MM.1S (cell line): ENCODE results near the gene TAF6L.

Experiments used
- DNase-seq: peaks from one replicate; pipeline ENCODE4 v3.0.0-alpha.2; 2015
- H2AFZ ChIP-seq: fragments of 300-600 bp; sonication (generic); 2 replicates; pipeline ENCODE4 v1.6.0; 2016; ENCODE audit warnings: antibody characterized with exemption, low read length
- H3F3A ChIP-seq: fragments of 300-600 bp; sonication (generic); 2 replicates; pipeline ENCODE4 v1.6.1; 2016; ENCODE audit warnings: mild to moderate bottlenecking, antibody characterized with exemption, low read length, moderate library complexity, mixed read lengths; ENCODE audit not compliant: insufficient read depth
- H3K27ac ChIP-seq: fragments of 300-600 bp; sonication (generic); 2 replicates; pipeline ENCODE4 v1.5.1; 2016; ENCODE audit warnings: mild to moderate bottlenecking, low read length
- H3K27me3 ChIP-seq: fragments of 300-600 bp; sonication (generic); replicated peaks from 2 replicates; pipeline ENCODE4 v1.6.0; 2016; ENCODE audit warnings: low read length; ENCODE audit not compliant: insufficient read depth
- H3K36me3 ChIP-seq: fragments of 300-600 bp; sonication (generic); replicated peaks from 2 replicates; pipeline ENCODE4 v1.6.1; 2016; ENCODE audit warnings: mild to moderate bottlenecking, low read length, mixed read lengths; ENCODE audit not compliant: insufficient read depth
- H3K4me1 ChIP-seq: fragments of 300-600 bp; sonication (generic); 2 replicates; pipeline ENCODE4 v1.6.1; 2016; ENCODE audit warnings: low read length, mixed read lengths
- H3K4me2 ChIP-seq: fragments of 300-600 bp; sonication (generic); 2 replicates; pipeline ENCODE4 v1.6.0; 2016; ENCODE audit warnings: low read depth, low read length
- H3K4me3 ChIP-seq: fragments of 300-600 bp; sonication (generic); 2 replicates; pipeline ENCODE4 v1.5.1; 2016; ENCODE audit warnings: low read length, mixed read lengths
- H3K79me2 ChIP-seq: fragments of 300-600 bp; sonication (generic); 2 replicates; pipeline ENCODE4 v1.6.1; 2016; ENCODE audit warnings: mixed run types, low read length, mixed read lengths
- H3K9ac ChIP-seq: fragments of 300-600 bp; sonication (generic); 2 replicates; pipeline ENCODE4 v1.6.1; 2016; ENCODE audit warnings: low read length, mixed read lengths
- H3K9me2 ChIP-seq: fragments of 300-600 bp; sonication (generic); replicated peaks from 2 replicates; pipeline ENCODE4 v1.6.1; 2016; ENCODE audit warnings: mild to moderate bottlenecking, low read length, mixed read lengths; ENCODE audit not compliant: insufficient read depth
- H3K9me3 ChIP-seq: fragments of 300-600 bp; sonication (generic); replicated peaks from 2 replicates; pipeline ENCODE4 v1.6.1; 2016; ENCODE audit warnings: mild to moderate bottlenecking, low read length, mixed read lengths; ENCODE audit not compliant: insufficient read depth
- H4K20me1 ChIP-seq: fragments of 300-600 bp; sonication (generic); 2 replicates; pipeline ENCODE4 v1.6.1; 2016; ENCODE audit warnings: mild to moderate bottlenecking, low read length, moderate library complexity, mixed read lengths; ENCODE audit not compliant: insufficient read depth
- EZH2 ChIP-seq: fragments of 300-600 bp; sonication (generic); optimal IDR thresholded peaks from 2 replicates; pipeline ENCODE3; 2017; ENCODE audit warnings: low read depth, mild to moderate bottlenecking, antibody characterized with exemption, low read length, mixed read lengths
- EZH2phosphoT487 ChIP-seq: fragments of 300-600 bp; sonication (generic); IDR thresholded peaks from 2 replicates; pipeline ENCODE4 v1.6.1; 2018; ENCODE audit warnings: antibody characterized with exemption, low read length
- TF ChIP-seq, protein P1 (sequence below): fragments of 300-600 bp; sonication (generic); IDR thresholded peaks from 2 replicates; pipeline ENCODE4 v1.5.1; 2016; ENCODE audit warnings: antibody characterized with exemption, low read length, mixed read lengths

TAF6L gene

DNA sequence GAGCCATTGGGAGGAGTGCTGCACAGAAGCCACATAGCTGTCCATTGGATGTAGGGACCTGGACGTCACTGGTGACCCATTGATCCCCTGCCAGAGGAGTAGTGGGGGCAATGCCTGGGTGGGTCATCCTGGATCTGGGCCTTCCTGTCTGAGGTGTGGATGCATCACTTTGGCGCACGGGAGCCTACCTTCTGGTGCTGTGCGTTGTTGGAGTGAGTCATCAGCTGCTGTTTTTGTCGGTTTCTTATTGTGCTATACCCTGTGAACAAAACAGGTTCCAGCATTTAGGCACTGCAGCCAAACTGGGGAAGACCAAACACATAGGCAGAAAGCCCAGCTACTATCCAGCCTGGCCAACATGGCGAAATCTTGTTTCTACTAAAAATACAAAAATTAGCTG, 3.2 kb downstream of the TAF6L start:
- no peak overlapping the region for H3K9ac ChIP-seq
- no peak for DNase-seq
- H3K9me2 ChIP-seq, result no peaks in the 10 kb centered on the region
- no peak overlapping the region for H3K4me3 ChIP-seq
- TF ChIP-seq EZH2 (no peak), EZH2phosphoT487 (no peak)
- TF ChIP-seq, protein P1, sequence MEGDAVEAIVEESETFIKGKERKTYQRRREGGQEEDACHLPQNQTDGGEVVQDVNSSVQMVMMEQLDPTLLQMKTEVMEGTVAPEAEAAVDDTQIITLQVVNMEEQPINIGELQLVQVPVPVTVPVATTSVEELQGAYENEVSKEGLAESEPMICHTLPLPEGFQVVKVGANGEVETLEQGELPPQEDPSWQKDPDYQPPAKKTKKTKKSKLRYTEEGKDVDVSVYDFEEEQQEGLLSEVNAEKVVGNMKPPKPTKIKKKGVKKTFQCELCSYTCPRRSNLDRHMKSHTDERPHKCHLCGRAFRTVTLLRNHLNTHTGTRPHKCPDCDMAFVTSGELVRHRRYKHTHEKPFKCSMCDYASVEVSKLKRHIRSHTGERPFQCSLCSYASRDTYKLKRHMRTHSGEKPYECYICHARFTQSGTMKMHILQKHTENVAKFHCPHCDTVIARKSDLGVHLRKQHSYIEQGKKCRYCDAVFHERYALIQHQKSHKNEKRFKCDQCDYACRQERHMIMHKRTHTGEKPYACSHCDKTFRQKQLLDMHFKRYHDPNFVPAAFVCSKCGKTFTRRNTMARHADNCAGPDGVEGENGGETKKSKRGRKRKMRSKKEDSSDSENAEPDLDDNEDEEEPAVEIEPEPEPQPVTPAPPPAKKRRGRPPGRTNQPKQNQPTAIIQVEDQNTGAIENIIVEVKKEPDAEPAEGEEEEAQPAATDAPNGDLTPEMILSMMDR, result no peak
- H3K36me3 ChIP-seq, result no peaks in the 10 kb centered on the region
- no peak overlapping the region for H3K27ac ChIP-seq
- no peaks in the 10 kb centered on the region for H4K20me1 ChIP-seq
- no peaks in the 10 kb centered on the region for H3K9me3 ChIP-seq
- H2AFZ ChIP-seq, result no peak overlapping the region
- no peak overlapping the region for H3K4me2 ChIP-seq
- H3F3A ChIP-seq, result peaks cover 16% of the 10 kb centered on the region
- H3K79me2 ChIP-seq, result peaks cover 31% of the 10 kb centered on the region
- H3K27me3 ChIP-seq, result no peaks in the 10 kb centered on the region
- peaks cover 10% of the 10 kb centered on the region for H3K4me1 ChIP-seq

DNA sequence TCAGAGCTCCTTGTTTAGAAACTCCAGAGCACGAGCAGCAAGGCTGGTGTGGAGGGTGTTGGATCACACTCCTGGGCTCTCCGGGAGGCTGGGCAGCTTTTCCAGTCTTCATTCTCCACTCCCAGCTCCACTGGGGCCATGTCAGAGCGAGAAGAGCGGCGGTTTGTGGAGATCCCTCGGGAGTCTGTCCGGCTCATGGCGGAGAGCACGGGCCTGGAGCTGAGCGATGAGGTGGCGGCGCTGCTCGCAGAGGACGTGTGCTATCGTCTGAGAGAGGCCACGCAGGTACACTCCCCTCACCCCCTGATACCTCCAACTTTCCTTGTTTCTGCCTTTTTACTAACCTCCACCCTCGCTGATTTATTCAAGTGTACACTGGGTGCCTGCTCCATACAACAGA, 4.5 kb downstream of the TAF6L start:
- H3K9ac ChIP-seq, result no peak overlapping the region
- no peak overlapping the region for H3K27ac ChIP-seq
- no peaks in the 10 kb centered on the region for H3K9me3 ChIP-seq
- H4K20me1 ChIP-seq, result no peaks in the 10 kb centered on the region
- H3K4me1 ChIP-seq, result peaks cover 3% of the 10 kb centered on the region; the same call in 1 of the 2 replicates
- H3F3A ChIP-seq, result peaks cover 4% of the 10 kb centered on the region
- peaks cover 29% of the 10 kb centered on the region for H3K79me2 ChIP-seq
- TF ChIP-seq EZH2 (no peak), EZH2phosphoT487 (no peak)
- TF ChIP-seq, protein P1, result no peak
- H3K4me3 ChIP-seq, result no peak overlapping the region
- H3K4me2 ChIP-seq, result no peak overlapping the region
- no peaks in the 10 kb centered on the region for H3K27me3 ChIP-seq
- no peak overlapping the region for H2AFZ ChIP-seq
- no peaks in the 10 kb centered on the region for H3K36me3 ChIP-seq
- DNase-seq, result no peak
- H3K9me2 ChIP-seq, result no peaks in the 10 kb centered on the region

DNA sequence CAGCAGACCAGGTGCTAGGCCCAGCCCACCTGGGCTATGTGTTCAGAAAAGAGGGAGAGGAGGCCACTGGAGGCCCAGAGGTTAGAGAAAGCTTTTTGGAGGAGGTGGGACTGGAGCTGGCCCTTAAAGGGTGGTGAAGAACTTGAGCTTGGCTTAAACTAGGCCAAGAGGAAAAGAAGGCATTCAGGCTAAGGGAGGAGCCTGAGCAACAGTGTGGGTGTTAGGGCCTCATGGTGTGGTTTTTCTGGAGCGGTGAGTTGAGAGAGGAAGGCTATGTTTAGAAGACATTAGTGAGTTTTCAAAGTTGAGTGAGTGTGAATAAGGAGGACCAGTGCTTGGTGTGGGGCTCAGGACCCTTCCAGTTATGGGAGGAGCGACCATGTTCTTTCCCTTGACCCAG, 6.2 kb downstream of the TAF6L start:
- H3K9me3 ChIP-seq, result no peaks in the 10 kb centered on the region
- no peak for DNase-seq
- H3F3A ChIP-seq, result no peaks in the 10 kb centered on the region
- no peaks in the 10 kb centered on the region for H3K36me3 ChIP-seq
- H3K27me3 ChIP-seq, result no peaks in the 10 kb centered on the region
- H4K20me1 ChIP-seq, result no peaks in the 10 kb centered on the region
- no peak overlapping the region for H3K4me3 ChIP-seq
- no peaks in the 10 kb centered on the region for H3K9me2 ChIP-seq
- no peaks in the 10 kb centered on the region for H3K4me1 ChIP-seq
- peaks cover 19% of the 10 kb centered on the region for H3K79me2 ChIP-seq
- no peak overlapping the region for H3K27ac ChIP-seq
- TF ChIP-seq EZH2phosphoT487 (no peak), EZH2 (no peak)
- TF ChIP-seq, protein P1, result no peak
- no peak overlapping the region for H2AFZ ChIP-seq
- no peak overlapping the region for H3K4me2 ChIP-seq
- no peak overlapping the region for H3K9ac ChIP-seq
